Inferior parietal cortex (tissue), 1 donor: ENCODE data around the gene CARD16.
"Not testable (repeated sequence)": the region's sequence is repeated elsewhere in the genome, so short reads cannot be mapped to it uniquely, and the experiment has no call there.

ENCODE experiments used
- DNase-seq: peaks from one replicate; pipeline ENCODE4 v3.0.0-alpha.2; 2016; ENCODE audit errors: extremely low spot score

The CARD16 gene

GRCh38 chr11:105049481-105049880 lies 4.3 kb upstream of the CARD16 start:
- DNase-seq = no peak

DNA sequence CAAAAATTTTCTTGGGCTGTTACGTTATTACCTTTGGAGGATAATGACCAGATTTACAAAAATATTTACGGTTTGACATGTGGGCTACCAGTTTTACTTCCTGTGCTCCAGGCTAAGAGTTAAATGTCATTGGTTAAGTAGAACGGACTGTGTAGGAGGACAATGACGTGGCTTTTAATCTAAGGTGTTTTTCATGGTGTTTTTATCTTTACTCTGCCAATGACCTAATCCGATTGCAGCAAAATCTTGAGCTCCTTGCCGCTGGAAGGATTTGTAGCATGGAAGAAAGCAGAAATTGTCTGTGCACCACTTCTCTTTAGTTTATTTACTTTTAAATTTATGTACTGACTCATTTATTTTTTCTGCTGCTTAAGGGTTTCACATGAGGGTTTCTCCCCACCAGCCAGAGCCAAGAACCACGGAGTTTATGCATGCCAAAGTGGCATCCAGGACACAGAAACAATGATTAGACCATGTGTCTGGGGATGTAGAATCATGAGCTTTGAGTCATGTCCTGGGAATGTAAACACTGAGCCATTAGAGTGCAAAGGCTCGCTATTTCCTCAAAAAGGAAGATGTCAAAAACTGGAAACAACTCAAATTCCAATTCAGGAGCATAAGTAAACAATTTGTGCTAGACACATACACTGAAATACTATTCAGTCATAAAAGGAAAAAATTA lies 1.9 kb upstream of the CARD16 start:
- DNase-seq = no peak

DNA sequence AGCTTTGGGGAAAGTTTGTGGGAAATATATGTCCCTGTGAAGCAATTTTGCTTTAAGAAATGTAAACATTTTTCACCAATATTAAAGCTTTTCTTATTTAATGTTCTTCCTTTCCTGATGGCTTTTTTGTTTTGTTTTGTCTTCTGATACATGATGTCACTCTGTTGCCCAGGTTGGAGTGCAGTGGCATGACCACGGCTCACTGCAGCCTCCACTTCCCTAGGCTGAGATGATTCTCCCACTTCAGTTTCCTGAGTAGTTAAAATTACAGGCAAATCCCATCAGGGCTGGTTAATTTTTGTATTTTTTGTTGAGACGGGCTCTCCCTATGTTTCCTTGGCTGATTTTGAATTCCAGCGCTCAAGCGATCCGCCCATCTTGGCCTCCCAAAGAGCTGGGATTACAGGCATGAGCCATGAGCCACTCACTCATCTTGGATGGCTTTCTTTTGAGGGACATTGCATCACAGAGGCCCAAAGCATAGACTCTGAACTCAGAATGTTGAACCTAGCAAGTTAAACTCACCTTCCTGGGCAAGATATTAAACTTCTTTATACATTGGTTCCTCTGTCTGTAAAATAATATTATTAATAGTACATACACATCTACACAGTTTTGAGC lies 651 bp upstream of the CARD16 start:
- DNase-seq = no peak

GRCh38 chr11:105042178-105042577 lies 3.0 kb downstream of the CARD16 start:
- DNase-seq = no peak

GRCh38 chr11:105040703-105041102 lies 4.4 kb downstream of the CARD16 start:
- no peak for DNase-seq

- no peak for DNase-seq
Observed at GRCh38 chr11:105034813-105035620, 10.1 kb downstream of the CARD16 start, which contains the start of gene CASP1. CASP1 (minus strand) TSS chr11:105035144; CDS start chr11:105035113, 31 bp downstream.

- not testable (repeated sequence) for DNase-seq
Observed at GRCh38 chr11:105034388-105034787, 10.7 kb downstream of the CARD16 start.

GRCh38 chr11:105033781-105034180 lies 11.4 kb downstream of the CARD16 start:
- DNase-seq = no peak

GRCh38 chr11:105033343-105033742 lies 11.8 kb downstream of the CARD16 start:
- no peak for DNase-seq

DNA sequence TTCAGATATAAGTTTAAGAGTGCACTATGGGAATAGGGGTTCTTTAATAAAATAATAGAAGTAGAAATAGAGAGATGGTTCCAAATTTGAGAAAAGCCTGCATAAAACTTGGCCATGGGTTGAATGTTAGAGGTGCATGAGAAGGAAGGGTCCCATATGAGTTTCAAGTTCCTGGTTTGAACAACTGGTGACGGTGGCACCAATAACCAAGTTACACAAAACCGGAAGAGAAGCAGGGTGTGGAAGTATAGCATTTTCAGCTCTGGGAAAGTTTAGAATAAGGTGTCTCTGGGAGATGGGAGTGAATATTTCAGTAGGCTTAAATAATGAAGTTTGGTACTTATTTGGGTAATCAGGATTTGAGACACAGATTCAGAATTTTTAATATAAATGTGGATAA lies 12.6 kb downstream of the CARD16 start:
- DNase-seq = no peak

DNA sequence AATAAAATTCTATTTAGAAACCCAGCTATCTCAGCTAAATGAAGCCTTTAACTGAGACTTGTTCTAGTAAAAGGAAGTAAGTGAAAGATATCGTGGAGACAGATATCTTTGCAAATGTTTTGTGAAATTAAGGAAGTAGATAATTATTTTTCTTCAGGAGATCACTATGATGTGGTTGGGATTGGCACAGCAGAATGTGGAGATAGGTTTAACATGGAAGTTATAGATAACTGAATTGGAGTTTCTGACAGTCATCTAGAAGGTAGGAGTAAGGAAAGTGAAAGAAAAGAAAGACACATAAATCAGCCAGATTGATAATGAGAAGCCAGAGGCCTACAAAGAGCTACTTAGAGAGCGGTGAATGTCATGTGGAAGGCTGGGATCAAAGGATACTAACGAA lies 17.5 kb downstream of the CARD16 start:
- DNase-seq = no peak

DNA sequence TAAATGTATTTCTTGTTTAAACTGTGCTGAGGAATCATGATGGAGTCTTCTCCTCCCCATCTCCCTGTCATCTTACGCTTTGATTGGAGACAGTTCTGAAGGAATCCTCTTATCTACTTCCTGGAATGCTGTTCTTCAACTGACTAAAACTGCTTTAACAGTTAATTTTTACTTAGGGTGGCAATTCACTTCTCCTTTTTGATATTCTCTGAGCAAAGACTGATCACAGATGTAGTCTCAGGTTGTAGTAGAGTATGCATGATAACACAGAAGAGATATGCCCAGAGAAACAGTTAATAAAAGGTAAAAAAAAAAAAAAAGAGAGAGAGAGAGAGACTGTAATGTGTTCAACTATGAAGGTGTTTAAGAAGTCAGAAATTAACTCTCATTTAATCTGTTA lies 20.7 kb downstream of the CARD16 start:
- no peak for DNase-seq

DNA sequence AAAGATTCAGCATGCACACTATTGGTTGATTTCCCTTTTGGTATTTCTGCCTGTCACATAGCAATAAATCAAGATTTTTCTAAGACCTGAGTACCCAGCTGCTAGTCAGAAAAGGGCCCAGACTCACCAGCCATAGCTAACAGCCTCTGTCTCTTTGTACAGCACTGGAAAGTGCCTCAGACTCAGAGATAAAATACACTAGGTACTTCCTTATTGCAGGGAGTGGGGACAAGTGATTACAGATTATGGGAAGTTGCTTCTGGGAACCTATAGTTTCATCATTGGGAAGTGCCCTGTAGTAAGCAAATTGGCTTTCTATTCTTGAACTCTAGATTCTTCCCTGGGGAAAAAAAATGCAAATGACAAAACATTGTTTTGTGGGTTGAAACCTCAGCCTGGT lies 22.1 kb downstream of the CARD16 start, which contains the start of gene CASP5:
Gene CASP5 (minus strand): TSS at position 166 of the 400 bp plus-strand sequence. CDS start 32 bp downstream, at position 134.
- no peak for DNase-seq

DNA sequence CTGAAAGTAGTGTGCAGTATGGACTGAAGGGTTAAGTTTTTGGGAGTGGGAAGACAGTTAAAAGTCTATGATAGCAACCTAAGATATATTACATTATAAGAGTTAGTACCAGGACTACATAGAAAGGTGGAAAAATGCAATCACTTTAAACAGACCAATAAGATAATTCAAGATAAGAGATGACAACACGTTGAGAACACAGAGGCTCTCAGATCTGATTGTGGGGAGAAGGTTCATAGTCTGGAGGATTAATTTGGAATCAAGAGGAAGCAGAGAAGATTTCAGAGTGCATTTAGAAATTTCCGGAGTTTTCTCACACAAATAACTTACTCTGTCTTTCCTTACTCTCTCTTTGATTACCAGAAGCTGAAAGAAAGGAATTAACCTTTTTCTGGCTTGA lies 22.6 kb downstream of the CARD16 start:
- no peak for DNase-seq

GRCh38 chr11:105007463-105007862 lies 37.7 kb downstream of the CARD16 start:
- no peak for DNase-seq

DNA sequence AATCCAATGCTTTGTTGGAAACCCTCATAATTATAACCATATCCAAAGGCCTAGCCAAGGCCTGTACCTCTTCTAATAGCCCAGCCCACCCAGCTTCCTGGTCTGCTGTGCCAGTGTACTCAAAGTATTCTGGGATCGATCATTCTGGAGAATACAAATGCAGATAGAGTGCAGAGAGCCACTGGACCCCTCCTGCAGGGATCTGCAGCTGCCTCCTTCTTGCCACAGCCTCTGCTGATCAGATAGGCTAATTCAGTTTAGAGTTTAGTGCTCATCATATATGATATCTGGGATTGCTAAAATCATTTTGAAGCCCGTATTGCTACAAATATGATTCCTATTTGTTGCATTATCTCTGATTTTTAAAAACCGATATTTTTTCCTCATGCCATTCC lies 39.7 kb downstream of the CARD16 start:
- DNase-seq = no peak

DNA sequence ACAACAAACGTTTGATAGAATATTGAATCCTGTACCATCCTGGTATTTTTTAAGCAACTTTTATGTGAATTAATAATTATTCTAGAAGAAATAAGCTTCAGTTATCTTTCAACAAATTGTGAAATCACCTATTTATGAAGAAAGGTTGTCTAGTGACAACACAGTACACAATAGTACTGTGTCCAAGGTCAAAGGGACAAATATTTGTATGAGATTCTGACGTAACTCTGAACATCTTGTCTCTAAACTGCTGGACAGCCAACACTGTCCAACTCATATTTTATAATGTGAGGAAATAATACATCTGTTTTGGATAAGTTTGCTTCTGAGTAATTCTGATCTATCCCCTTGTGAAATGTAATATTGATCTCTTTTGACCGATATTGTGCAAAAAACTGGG lies 41.1 kb downstream of the CARD16 start:
- no peak for DNase-seq

DNA sequence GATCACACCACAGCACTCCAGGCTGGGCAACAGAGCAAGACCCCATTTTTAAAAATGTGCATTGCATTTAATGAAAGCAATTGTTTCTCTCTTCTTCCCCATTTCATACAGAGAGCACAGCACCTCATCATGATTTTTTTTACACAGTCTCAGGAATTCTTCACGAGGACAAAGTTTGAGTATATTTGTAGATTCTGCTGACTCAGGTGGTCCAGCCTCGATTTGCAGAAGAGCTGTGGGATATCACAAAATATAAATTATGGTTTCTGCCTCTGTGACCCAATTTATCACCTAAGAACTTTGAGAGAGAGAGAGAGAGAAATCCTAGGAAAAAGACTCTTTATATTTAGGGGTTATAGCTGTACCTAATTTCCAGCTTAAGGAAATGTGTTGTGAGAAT lies 42.0 kb downstream of the CARD16 start:
- DNase-seq = no peak

DNA sequence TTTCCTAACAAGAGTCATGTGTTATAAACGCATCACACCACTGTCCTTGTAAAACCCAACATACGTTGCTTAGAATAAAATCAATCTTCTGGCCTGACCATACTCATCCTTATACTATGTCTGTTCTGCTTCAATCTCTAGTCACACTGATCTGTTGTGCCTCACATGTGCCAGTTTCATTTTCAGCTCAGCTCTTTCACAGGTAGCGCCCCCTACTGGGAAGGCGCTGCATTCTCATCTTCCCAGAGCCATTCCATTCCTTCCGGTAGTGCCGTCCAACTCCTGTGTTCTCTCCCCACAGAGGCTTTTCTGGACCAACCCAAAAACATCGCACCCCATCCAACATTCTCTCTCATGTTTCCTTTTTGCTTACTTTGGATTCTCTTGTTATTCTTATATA lies 44.3 kb downstream of the CARD16 start:
- peak; percentile 15 for DNase-seq

DNA sequence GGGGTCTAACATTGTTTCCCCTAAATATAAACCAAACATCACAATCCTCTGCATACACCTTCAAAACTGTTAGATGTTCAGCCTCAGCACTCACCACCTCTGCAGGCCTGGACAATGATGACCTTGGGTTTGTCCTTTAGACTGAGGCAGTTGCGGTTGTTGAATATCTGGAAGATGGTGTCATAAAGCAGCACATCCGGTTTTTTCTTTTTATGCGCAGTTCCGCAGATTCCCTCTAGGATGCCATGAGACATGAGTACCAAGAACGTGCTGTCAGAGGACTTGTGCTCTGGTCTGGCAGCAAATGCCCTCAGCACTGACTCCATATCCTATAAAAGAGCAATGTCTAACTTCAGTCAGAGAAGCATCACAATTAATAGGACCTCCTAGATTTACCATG lies 45.0 kb downstream of the CARD16 start:
- no peak for DNase-seq

GRCh38 chr11:104999721-105000120 lies 45.4 kb downstream of the CARD16 start:
- no peak for DNase-seq

DNA sequence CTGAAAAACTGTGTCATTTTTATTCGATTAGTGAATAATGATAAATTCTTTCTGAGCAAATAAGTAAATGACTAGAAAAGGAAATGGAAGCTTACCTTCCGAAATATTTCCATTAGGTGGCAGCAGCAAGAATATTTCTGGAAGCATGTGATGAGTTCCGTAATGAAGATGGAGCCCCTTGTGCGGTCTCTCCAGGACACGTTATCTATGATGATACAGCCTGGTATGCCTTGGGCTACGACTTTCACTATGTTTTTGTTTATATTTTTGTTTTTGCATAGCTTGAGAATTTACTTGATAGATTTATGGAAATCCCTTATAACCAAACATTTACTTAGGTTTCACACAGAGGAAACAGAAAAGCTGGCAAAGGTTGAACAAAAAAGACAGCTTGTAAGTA lies 47.8 kb downstream of the CARD16 start:
- no peak for DNase-seq

DNA sequence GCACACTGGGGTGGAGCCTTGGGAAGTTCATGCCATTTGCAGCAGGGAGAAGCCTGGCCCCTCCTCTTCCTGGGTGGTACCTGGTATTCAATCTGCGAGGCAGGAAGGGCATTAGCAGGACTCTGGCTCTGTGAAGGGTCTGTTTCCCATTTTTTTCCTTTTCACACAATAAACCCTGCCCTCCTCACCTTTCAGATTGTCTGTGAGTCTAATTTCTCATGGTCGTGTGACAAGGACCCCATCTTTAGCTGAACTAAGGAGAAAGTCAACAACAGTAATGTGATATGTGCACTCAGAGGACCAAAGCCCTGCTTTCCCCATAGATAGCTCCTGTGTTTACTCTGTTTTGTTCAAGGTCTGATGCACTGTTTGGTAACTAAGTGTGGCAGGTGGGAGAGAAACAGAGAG lies 50.1 kb downstream of the CARD16 start:
- no peak for DNase-seq
